ENCODE measurements around the gene B4GALNT1. TPM values are rescaled to one million over a fixed set of nuclear protein-coding genes. Genes with fewer than 3 reads are reported as not detected.

Gene B4GALNT1
- total and polyA plus RNA-seq, 9 of the 15 experiments (the other 6 are each of a cell fraction or from before 2014, with no cell fraction given): 1.0 to 32.2 (median 9.8) TPM

DNA sequence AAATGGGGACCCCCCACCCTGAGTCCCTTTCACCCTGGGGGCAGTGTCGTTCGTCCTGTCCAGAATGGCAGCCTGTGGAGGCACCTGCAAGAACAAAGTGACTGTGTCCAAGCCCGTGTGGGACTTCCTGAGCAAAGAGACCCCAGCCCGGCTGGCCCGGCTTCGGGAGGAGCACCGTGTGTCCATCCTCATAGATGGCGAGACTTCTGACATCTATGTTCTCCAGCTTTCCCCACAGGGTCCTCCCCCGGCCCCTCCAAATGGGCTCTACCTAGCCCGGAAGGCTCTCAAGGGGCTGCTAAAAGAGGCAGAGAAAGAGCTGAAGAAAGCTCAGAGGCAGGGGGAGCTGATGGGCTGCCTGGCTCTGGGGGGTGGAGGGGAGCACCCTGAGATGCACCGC, 26.2 kb downstream of the B4GALNT1 start:
- Histone ChIP-seq H4K20me1 (replicated peaks; ENCODE audit: control insufficient read depth, insufficient read depth, low read length) (no peaks in the 10 kb centered on the region), H3K4me3 (no peak overlapping the region), H3K4me1 (replicated peaks in 1 of 2; ENCODE audit: control insufficient read depth in 2 of 2, insufficient read depth in 2 of 2, low read length in 2 of 2) (peaks cover 30 to 42% of the 10 kb centered on the region in 2 experiments), H3K9me1 (ENCODE audit: control insufficient read depth, insufficient read depth, low read length) (no peaks in the 10 kb centered on the region), H3K36me3 (ENCODE audit: control insufficient read depth, insufficient read depth, low read length) (peaks cover 10% of the 10 kb centered on the region; the same call in 2 of the 3 replicates), H3K79me2 (ENCODE audit: control insufficient read depth, insufficient read depth, low read length) (no peaks in the 10 kb centered on the region; the same call in 1 of the 3 replicates), H2AFZ (ENCODE audit: low read depth, low read length) (peak overlapping the region; percentile 58), H3K27ac (ENCODE audit: extremely low read depth, low read depth, low read length) (no peak overlapping the region), H3K9me3 (replicated peaks; ENCODE audit: control insufficient read depth, insufficient read depth, low read depth, low read length) (no peaks in the 10 kb centered on the region), H3K4me2 (ENCODE audit: insufficient read depth, low read length) (no peak overlapping the region), H3K9ac (ENCODE audit: insufficient read depth in 1 of 2, low read depth in 2 of 2, low read length in 2 of 2) (0 out of 4 replicates have a peak overlapping the region, but pooled peaks of 1 of the 2 experiments have one; percentile 14), H3K27me3 (ENCODE audit: control insufficient read depth in 2 of 2, insufficient read depth in 2 of 2, low read length in 2 of 2) (no peaks in the 10 kb centered on the region)
- DNase-seq (ENCODE audit: extremely low read depth in 1 of 4, low spot score in 3 of 4) (no peak), FAIRE-seq (no peak), ATAC-seq (no peak)
- POLR2A ChIA-PET: interaction anchor here (0.8 to 2.1 kb wide), 4 partner anchors 10 to 23 kb away, joined by 4 to 9 read pairs (median 6); no protein-coding TSS in a partner anchor
- TF ChIP-seq PHB (CRISPR knock-in tag; IDR thresholded peaks at IDR 0.05): no peak
- TF ChIP-seq YBX1 (IDR thresholded peaks at IDR 0.05): no peak
- no peak for TF ChIP-seq SMARCB1 (IDR thresholded peaks at IDR 0.05; ENCODE audit: insufficient read length, low read depth)
- TF ChIP-seq, protein P1, sequence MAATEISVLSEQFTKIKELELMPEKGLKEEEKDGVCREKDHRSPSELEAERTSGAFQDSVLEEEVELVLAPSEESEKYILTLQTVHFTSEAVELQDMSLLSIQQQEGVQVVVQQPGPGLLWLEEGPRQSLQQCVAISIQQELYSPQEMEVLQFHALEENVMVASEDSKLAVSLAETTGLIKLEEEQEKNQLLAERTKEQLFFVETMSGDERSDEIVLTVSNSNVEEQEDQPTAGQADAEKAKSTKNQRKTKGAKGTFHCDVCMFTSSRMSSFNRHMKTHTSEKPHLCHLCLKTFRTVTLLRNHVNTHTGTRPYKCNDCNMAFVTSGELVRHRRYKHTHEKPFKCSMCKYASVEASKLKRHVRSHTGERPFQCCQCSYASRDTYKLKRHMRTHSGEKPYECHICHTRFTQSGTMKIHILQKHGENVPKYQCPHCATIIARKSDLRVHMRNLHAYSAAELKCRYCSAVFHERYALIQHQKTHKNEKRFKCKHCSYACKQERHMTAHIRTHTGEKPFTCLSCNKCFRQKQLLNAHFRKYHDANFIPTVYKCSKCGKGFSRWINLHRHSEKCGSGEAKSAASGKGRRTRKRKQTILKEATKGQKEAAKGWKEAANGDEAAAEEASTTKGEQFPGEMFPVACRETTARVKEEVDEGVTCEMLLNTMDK (IDR thresholded peaks at IDR 0.05; ENCODE audit: borderline replicate concordance, insufficient read depth, low read depth, low read length, poor library complexity, severe bottlenecking): no peak
- no peak for TF ChIP-seq NR1H2 (CRISPR knock-in tag; IDR thresholded peaks at IDR 0.05)
- TF ChIP-seq SRF (CRISPR knock-in tag; IDR thresholded peaks at IDR 0.05): no peak
- TF ChIP-seq, protein P2, sequence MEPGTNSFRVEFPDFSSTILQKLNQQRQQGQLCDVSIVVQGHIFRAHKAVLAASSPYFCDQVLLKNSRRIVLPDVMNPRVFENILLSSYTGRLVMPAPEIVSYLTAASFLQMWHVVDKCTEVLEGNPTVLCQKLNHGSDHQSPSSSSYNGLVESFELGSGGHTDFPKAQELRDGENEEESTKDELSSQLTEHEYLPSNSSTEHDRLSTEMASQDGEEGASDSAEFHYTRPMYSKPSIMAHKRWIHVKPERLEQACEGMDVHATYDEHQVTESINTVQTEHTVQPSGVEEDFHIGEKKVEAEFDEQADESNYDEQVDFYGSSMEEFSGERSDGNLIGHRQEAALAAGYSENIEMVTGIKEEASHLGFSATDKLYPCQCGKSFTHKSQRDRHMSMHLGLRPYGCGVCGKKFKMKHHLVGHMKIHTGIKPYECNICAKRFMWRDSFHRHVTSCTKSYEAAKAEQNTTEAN (CRISPR knock-in tag; IDR thresholded peaks at IDR 0.05): no peak
- WGBS (ENCODE audit: insufficient coverage, low coverage, missing lambda C conversion rate): 44% methylated on average over 10 of the region's 11 CpGs
- in situ Hi-C loops (cut with MboI): no loop called here
- intact Hi-C loops (cut with micrococcal nuclease): no loop called here
- BruUV-seq (replicated peaks): no TSS peak
- CTCF ChIA-PET (ENCODE audit: low intra/inter-chr PET ratio): no interaction called here
